Measurements from ENCODE around the gene TRIM41.
"Not testable (repeated sequence)": the region's sequence is repeated elsewhere in the genome, so short reads cannot be mapped to it uniquely, and the experiment has no call there.

Gene TRIM41

DNA sequence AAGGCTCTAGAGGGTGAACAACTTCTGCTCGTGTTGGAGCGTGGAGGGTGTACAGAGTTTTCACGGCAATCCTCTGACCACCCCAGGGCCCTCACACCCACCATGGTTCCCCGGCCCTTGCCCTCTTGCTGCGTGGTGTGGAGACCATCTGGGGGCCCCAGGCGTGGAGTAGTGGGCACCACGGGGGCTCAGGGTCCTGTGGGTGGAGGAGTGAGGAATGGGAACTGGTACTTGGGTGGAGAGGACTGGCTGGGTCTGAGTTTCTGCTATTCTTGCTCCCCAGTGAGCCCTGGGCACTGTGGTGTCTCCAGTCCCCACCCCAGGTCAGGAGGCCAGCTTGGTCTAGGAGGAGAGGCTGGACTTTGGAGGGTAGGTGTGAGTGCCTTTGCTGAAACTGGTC lies 59.8 kb downstream of the TRIM41 start:
- DNase-seq = no peak

DNA sequence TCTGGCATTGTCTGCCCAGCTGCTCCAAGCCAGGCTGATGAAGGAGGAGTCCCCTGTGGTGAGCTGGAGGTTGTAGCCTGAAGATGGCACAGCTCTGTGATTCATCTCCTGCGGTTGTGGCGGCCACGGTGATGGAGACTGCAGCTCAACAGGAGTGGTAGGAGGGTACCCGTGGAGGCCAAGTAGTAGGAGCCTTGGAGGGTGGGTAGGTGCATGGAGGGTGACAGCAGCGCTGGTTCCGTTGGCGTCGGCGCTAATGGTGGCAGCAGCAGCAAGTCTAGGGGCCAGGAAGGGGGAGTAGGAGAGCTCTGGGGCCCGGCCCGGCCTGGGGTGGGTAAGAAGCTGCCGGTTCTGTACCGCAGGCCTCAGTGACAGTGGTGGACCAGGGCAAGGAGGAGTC lies 60.3 kb downstream of the TRIM41 start:
- no peak for DNase-seq

DNA sequence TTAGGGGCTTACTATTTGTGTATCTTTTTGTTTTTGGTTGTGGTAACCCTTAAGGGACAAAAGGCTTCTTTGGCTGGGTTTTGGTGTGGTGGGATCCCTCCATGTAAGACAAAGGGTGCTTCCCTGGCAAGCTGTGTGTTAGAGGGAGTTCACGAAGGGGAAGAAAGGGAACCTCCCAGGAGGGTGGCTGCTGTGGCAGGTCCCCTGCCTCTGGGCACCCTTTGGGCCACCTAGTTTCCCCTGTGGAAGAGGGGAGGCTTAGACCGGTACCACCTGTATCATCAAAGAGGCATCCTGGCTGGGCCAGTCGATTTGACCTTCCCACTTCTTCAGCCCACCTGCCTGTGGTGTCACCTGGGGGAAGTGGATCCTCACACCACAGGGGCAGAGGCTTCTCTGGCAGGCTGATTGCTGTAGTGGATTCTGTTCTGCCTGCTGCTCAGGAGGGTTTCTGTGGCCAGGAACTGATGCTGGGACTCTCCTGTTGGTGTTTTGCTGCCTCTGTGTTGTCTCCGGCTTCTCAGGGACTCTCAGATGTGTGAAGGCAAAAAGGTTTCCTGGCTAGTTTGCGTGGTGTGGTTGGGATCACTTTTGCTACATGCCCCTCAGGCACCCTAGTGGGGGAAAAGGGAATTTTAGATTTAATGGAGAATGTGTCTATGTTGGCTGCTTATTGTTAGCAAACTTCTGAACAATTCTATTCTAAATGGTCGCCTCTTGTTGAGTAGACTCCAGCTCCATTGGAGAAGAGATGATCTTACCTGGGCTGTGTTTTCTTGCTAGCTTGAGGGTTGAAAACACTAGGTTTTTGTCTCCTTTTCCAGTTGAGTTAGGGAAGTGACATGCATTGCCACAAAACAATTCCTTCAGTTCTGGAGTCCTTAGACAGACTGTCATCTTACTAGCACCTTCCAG lies 61.0 kb downstream of the TRIM41 start:
- DNase-seq = not testable (repeated sequence)

All from anterior cingulate cortex (tissue), 58 donors.